GM12874 (cell line): ENCODE data around the gene TTLL9.

Experiments
- TF ChIP-seq, protein P1 (sequence below): IDR thresholded peaks from 2 replicates; pipeline ENCODE4 v1.5.1; 2011; ENCODE audit warnings: low read depth, mild to moderate bottlenecking, control low read depth, low read length, moderate library complexity; ENCODE audit not compliant: insufficient read depth

TTLL9 gene

GRCh38 chr20:31870726-31871617 is 538 bp downstream of the TTLL9 start:
- TF ChIP-seq, protein P1, sequence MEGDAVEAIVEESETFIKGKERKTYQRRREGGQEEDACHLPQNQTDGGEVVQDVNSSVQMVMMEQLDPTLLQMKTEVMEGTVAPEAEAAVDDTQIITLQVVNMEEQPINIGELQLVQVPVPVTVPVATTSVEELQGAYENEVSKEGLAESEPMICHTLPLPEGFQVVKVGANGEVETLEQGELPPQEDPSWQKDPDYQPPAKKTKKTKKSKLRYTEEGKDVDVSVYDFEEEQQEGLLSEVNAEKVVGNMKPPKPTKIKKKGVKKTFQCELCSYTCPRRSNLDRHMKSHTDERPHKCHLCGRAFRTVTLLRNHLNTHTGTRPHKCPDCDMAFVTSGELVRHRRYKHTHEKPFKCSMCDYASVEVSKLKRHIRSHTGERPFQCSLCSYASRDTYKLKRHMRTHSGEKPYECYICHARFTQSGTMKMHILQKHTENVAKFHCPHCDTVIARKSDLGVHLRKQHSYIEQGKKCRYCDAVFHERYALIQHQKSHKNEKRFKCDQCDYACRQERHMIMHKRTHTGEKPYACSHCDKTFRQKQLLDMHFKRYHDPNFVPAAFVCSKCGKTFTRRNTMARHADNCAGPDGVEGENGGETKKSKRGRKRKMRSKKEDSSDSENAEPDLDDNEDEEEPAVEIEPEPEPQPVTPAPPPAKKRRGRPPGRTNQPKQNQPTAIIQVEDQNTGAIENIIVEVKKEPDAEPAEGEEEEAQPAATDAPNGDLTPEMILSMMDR, result no peak

- TF ChIP-seq, protein P1, result no peak
Observed at GRCh38 chr20:31871618-31871954, 1.2 kb downstream of the TTLL9 start.

GRCh38 chr20:31872406-31872805 is 2.0 kb downstream of the TTLL9 start:
- TF ChIP-seq, protein P1, result no peak

DNA sequence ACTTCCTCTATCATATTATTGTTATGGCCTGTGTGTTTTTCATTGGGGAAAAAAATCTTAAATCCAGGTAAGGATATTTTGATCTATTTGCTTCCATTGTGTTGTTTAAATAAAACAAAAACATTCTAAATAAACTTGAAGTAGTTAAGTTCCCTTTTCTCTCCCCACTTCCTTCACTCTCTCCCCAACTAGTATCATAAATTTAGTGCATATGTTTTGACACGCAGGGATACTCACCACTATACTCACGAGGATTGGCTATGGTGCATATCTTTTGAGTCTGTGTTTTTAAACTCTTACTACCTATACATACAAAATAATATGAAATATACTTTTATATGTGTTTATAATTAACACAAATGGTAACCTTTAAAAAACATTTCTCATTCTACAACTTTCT is 5.2 kb downstream of the TTLL9 start:
- TF ChIP-seq, protein P1, result no peak

GRCh38 chr20:31877684-31878083 is 7.2 kb downstream of the TTLL9 start:
- TF ChIP-seq, protein P1, result no peak

DNA sequence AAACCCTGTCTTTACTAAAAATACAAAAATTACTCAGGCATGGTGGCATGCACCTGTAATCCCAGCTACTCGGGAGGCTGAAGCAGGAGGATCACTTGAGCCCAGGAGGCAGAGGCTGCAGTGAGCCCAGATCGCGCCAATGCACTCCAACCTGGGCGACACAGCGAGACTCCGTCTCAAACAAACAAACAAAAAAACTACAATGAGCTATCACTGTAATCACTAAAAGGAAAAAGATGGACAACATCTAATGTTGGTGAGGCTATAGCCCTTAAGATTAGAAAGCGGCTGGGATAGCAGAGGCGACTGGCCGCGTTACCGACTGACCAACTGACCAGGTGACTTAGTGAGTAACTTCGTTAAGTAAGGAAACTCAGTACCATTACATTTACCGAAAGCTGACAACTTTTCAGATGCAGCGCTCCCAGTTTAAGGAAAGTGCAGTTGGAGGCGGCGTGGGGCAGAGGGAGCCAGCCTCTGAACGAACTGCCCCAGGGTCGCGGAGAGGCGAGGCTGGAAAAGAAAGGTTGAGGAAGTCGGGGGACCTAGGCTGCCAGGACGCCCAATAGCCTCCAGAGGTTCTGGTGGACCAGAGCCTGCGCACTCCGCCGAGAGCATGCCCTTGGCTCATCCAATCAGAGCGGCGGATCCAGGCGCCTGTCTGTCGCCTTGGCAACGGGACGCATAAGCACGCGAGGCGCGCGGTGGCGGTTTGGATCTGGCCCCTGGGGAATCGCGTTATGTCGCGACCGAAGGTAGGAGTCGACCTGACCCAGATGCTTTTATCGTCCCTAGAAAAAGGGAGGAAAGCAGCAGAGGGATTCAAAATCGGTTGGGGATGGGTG is 8.9 kb downstream of the TTLL9 start:
- TF ChIP-seq, protein P1, result no peak

DNA sequence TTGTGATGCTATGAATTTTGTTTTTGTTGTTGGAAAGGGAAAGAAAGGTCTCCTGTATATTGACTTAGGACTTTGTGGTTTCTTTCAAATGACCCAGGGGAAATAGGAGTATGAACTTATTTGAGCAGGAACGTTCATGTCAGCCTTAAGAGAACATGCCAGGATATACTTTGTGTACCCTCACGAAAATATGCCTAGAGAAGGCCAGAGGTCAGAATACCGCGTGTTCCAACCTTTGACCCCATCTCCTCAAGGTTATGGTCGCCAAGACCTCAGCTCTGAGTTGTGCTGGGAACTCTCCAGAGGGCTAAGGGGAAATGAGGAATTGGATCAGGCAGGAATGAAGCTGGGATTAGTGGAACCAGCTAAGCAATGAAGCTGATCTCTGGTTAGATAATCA is 11.5 kb downstream of the TTLL9 start:
- TF ChIP-seq, protein P1, result no peak
